Astrocyte (in vitro differentiated cells and primary cell): Measurements from ENCODE around the gene BMP7.

Source experiments
- EZH2 ChIP-seq: IDR thresholded peaks from 2 replicates; pipeline ENCODE4 v1.6.1; 2012; ENCODE audit warnings: mild to moderate bottlenecking, low read length, inconsistent platforms; ENCODE audit not compliant: insufficient read depth
- TF ChIP-seq, protein P1 (sequence below): IDR thresholded peaks from 2 replicates; pipeline ENCODE4 v1.5.1; 2011; ENCODE audit warnings: low read depth, mild to moderate bottlenecking, inconsistent platforms, low read length, moderate library complexity; ENCODE audit not compliant: insufficient read depth

DNA sequence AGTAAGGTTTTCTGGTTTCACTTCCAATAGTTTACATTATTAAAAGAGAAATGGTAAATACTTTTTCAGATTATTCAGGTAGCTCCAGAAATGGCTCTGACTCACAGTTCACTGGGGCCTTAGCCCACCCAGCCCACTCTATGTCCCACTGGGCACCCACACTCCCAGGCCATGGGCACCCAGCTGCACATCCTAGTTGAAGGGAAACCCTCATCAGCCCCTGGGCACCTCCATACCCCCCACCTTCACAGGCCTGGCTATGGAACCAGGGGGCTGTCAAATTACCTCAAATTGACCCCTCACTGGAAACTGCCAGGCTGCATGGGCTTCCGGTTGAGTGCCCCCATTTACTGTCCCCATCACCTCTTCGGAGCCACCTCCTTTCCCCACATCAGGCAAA is 51.5 kb downstream of the BMP7 start:
- TF ChIP-seq, protein P1, sequence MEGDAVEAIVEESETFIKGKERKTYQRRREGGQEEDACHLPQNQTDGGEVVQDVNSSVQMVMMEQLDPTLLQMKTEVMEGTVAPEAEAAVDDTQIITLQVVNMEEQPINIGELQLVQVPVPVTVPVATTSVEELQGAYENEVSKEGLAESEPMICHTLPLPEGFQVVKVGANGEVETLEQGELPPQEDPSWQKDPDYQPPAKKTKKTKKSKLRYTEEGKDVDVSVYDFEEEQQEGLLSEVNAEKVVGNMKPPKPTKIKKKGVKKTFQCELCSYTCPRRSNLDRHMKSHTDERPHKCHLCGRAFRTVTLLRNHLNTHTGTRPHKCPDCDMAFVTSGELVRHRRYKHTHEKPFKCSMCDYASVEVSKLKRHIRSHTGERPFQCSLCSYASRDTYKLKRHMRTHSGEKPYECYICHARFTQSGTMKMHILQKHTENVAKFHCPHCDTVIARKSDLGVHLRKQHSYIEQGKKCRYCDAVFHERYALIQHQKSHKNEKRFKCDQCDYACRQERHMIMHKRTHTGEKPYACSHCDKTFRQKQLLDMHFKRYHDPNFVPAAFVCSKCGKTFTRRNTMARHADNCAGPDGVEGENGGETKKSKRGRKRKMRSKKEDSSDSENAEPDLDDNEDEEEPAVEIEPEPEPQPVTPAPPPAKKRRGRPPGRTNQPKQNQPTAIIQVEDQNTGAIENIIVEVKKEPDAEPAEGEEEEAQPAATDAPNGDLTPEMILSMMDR = no peak
- TF ChIP-seq EZH2 = no peak
